ENCODE data around the gene CDC14B. TPM values are rescaled to one million over a fixed set of nuclear protein-coding genes. Genes with fewer than 3 reads are reported as not detected.

The CDC14B gene
- total RNA-seq, 1 donor from 2014 or later, result 18.6 TPM

- no peak overlapping the region for H3K27ac Mint-ChIP-seq (ENCODE audit: unreplicated experiment)
- H3K4me1 Mint-ChIP-seq (ENCODE audit: unreplicated experiment), result peaks cover 6% of the 10 kb centered on the region
- peaks cover 8% of the 10 kb centered on the region for H3K36me3 Mint-ChIP-seq (ENCODE audit: unreplicated experiment)
Measured at GRCh38 chr9:96498796-96499195, 120.8 kb downstream of the CDC14B start.

GRCh38 chr9:96497117-96497399 is 122.6 kb downstream of the CDC14B start:
- DNase-seq (ENCODE audit: extremely low spot score, unreplicated experiment), result no peak
- no peak overlapping the region for H3K27ac Mint-ChIP-seq (ENCODE audit: unreplicated experiment)
- H3K9me3 Mint-ChIP-seq (ENCODE audit: unreplicated experiment), result no peaks in the 10 kb centered on the region
- peaks cover 2% of the 10 kb centered on the region for H3K4me1 Mint-ChIP-seq (ENCODE audit: unreplicated experiment)
- TF ChIP-seq, protein P1, sequence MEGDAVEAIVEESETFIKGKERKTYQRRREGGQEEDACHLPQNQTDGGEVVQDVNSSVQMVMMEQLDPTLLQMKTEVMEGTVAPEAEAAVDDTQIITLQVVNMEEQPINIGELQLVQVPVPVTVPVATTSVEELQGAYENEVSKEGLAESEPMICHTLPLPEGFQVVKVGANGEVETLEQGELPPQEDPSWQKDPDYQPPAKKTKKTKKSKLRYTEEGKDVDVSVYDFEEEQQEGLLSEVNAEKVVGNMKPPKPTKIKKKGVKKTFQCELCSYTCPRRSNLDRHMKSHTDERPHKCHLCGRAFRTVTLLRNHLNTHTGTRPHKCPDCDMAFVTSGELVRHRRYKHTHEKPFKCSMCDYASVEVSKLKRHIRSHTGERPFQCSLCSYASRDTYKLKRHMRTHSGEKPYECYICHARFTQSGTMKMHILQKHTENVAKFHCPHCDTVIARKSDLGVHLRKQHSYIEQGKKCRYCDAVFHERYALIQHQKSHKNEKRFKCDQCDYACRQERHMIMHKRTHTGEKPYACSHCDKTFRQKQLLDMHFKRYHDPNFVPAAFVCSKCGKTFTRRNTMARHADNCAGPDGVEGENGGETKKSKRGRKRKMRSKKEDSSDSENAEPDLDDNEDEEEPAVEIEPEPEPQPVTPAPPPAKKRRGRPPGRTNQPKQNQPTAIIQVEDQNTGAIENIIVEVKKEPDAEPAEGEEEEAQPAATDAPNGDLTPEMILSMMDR (IDR thresholded peaks at IDR 0.05), result no peak
- H3K36me3 Mint-ChIP-seq (ENCODE audit: unreplicated experiment), result peaks cover 4% of the 10 kb centered on the region
- no peaks in the 10 kb centered on the region for H3K27me3 Mint-ChIP-seq (ENCODE audit: unreplicated experiment)
- H3K4me3 Mint-ChIP-seq (ENCODE audit: unreplicated experiment), result no peak overlapping the region

More at GRCh38 chr9:96498796-96499195, 120.8 kb downstream of the CDC14B start:
- TF ChIP-seq, protein P1 (IDR thresholded peaks at IDR 0.05), result no peak
- no peaks in the 10 kb centered on the region for H3K9me3 Mint-ChIP-seq (ENCODE audit: unreplicated experiment)
- no peak for DNase-seq (ENCODE audit: extremely low spot score, unreplicated experiment)
- no peak overlapping the region for H3K4me3 Mint-ChIP-seq (ENCODE audit: unreplicated experiment)
- H3K27me3 Mint-ChIP-seq (ENCODE audit: unreplicated experiment), result no peaks in the 10 kb centered on the region

DNA sequence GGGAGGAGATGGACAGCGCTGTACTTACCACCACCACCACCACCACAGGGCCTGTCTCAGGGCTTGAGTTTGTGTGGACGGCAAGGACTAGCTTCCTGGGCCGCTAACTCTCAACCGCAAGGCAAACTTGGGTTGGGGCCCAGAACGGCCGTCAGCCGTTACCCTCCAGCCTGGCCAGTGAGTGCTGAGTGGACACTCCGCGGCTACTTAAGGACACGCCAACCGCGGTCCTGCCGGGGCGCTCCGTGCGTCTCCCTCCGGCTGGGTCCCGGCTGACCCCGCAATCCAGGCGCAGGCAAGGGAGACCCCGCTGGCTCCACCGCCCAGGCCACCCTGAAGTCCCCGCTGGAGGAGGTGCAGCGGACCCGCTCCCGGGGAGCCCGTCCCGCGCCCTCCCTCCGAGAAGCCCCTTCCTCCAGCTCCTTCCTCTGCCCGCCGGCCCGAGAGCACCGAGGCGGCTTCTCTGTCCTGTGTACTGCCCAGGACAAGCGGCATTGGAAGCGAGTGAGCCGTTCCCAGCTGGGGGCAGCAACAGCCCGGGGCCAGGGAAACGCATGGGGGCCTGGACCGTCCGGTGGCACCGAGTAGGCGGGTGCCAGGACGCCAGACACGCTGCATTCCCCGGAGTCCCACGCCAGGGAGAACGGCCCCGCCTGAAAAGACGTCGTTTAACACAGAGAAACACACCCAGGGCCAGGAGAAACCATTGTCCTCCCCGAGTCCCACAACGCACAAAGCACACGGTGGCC is 123.1 kb downstream of the CDC14B start:
- H3K4me1 Mint-ChIP-seq (ENCODE audit: unreplicated experiment), result peaks cover 2% of the 10 kb centered on the region
- no peak overlapping the region for H3K27ac Mint-ChIP-seq (ENCODE audit: unreplicated experiment)
- H3K4me3 Mint-ChIP-seq (ENCODE audit: unreplicated experiment), result no peak overlapping the region
- peaks cover 6% of the 10 kb centered on the region for H3K36me3 Mint-ChIP-seq (ENCODE audit: unreplicated experiment)
- no peaks in the 10 kb centered on the region for H3K9me3 Mint-ChIP-seq (ENCODE audit: unreplicated experiment)
- TF ChIP-seq, protein P1 (IDR thresholded peaks at IDR 0.05), result no peak
- H3K27me3 Mint-ChIP-seq (ENCODE audit: unreplicated experiment), result no peaks in the 10 kb centered on the region
- DNase-seq (ENCODE audit: extremely low spot score, unreplicated experiment), result no peak

DNA sequence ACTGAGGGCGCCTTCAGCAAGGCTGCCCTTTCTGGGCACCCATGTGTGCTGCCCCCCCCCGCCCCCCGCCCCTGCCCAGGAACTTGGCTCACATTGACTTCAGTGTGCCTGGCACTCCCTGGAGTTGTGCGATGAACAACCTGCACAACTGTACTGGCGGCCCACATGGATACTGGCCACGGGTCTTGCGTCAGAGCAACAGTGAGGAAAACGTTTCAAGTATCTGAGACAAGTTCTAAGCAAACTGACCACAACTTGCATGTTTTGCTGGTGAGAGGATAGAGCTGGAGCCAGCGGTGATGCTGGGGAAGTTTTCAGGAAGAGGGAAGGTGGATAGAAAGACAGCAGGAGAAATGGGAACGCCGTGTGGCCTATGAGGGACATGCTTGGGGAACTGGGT is 124.3 kb downstream of the CDC14B start:
- H3K4me3 Mint-ChIP-seq (ENCODE audit: unreplicated experiment), result no peak overlapping the region

GRCh38 chr9:96494215-96494800 is 125.3 kb downstream of the CDC14B start:
- peaks cover 18% of the 10 kb centered on the region for H3K36me3 Mint-ChIP-seq (ENCODE audit: unreplicated experiment)

More for the DNA sequence above, 124.3 kb downstream of the CDC14B start:
- TF ChIP-seq, protein P1 (IDR thresholded peaks at IDR 0.05), result no peak
- H3K27me3 Mint-ChIP-seq (ENCODE audit: unreplicated experiment), result no peaks in the 10 kb centered on the region
- no peaks in the 10 kb centered on the region for H3K9me3 Mint-ChIP-seq (ENCODE audit: unreplicated experiment)
- H3K36me3 Mint-ChIP-seq (ENCODE audit: unreplicated experiment), result peaks cover 10% of the 10 kb centered on the region
- H3K27ac Mint-ChIP-seq (ENCODE audit: unreplicated experiment), result no peak overlapping the region
- no peak for DNase-seq (ENCODE audit: extremely low spot score, unreplicated experiment)
- peaks cover 2% of the 10 kb centered on the region for H3K4me1 Mint-ChIP-seq (ENCODE audit: unreplicated experiment)

More at GRCh38 chr9:96494215-96494800, 125.3 kb downstream of the CDC14B start:
- no peaks in the 10 kb centered on the region for H3K27me3 Mint-ChIP-seq (ENCODE audit: unreplicated experiment)
- peaks cover 2% of the 10 kb centered on the region for H3K4me1 Mint-ChIP-seq (ENCODE audit: unreplicated experiment)
- no peaks in the 10 kb centered on the region for H3K9me3 Mint-ChIP-seq (ENCODE audit: unreplicated experiment)
- no peak for DNase-seq (ENCODE audit: extremely low spot score, unreplicated experiment)
- H3K4me3 Mint-ChIP-seq (ENCODE audit: unreplicated experiment), result no peak overlapping the region
- H3K27ac Mint-ChIP-seq (ENCODE audit: unreplicated experiment), result peak overlapping the region; percentile 23
- TF ChIP-seq, protein P1 (IDR thresholded peaks at IDR 0.05), result no peak

Data from osteocyte (in vitro differentiated cells).